ENCODE data around the gene DKKL1. TPM values are rescaled to one million over a fixed set of nuclear protein-coding genes. Genes with fewer than 3 reads are reported as not detected.

DKKL1 gene
- total RNA-seq, 1 donor from 2014 or later = 4.4 TPM

DNA sequence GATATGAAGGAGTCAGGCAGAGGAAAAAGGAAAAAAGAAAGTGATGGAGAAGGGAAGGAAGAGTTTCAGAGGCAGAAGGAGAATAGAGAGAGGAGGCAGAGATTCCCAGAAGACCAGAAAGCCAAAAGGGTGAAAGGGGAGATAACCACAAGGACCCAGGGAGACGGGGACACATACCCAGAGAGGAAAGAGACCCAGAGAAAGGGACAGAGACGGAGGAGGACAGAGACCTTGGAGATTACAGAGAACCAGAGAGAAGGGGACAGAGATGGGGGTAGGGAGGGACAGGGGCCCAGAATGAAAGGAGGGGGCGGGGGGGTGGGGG is 58.2 kb downstream of the DKKL1 start:
- no peaks in the 10 kb centered on the region for H3K36me3 Mint-ChIP-seq (ENCODE audit: unreplicated experiment)
- no peak overlapping the region for H3K4me3 Mint-ChIP-seq (ENCODE audit: unreplicated experiment)

GRCh38 chr19:49422407-49423070 is 58.9 kb downstream of the DKKL1 start:
- peaks cover 2% of the 10 kb centered on the region for H3K36me3 Mint-ChIP-seq (ENCODE audit: unreplicated experiment)
- TF ChIP-seq CTCF (IDR thresholded peaks at IDR 0.05) = peak; percentile 55
- DNase-seq (ENCODE audit: extremely low spot score, unreplicated experiment) = peak; percentile 84
- H3K27me3 Mint-ChIP-seq (ENCODE audit: unreplicated experiment) = peaks cover 89% of the 10 kb centered on the region
- H3K9me3 Mint-ChIP-seq (ENCODE audit: unreplicated experiment) = no peaks in the 10 kb centered on the region
- peak overlapping the region; percentile 64 for H3K4me3 Mint-ChIP-seq (ENCODE audit: unreplicated experiment)
- no peak overlapping the region for H3K27ac Mint-ChIP-seq (ENCODE audit: unreplicated experiment)
- peaks cover 24% of the 10 kb centered on the region for H3K4me1 Mint-ChIP-seq (ENCODE audit: unreplicated experiment)

More for the DNA sequence above, 58.2 kb downstream of the DKKL1 start:
- no peak for TF ChIP-seq CTCF (IDR thresholded peaks at IDR 0.05)
- Mint-ChIP-seq H3K27ac (ENCODE audit: unreplicated experiment) (no peak overlapping the region), H3K9me3 (ENCODE audit: unreplicated experiment) (no peaks in the 10 kb centered on the region), H3K27me3 (ENCODE audit: unreplicated experiment) (peaks cover 89% of the 10 kb centered on the region), H3K4me1 (ENCODE audit: unreplicated experiment) (peaks cover 24% of the 10 kb centered on the region)
- DNase-seq (ENCODE audit: extremely low spot score, unreplicated experiment) = no peak

- Mint-ChIP-seq H3K27me3 (ENCODE audit: unreplicated experiment) (peaks cover 89% of the 10 kb centered on the region), H3K27ac (ENCODE audit: unreplicated experiment) (no peak within 1 kb of the TSS)
Measured at GRCh38 chr19:49423071-49423984, 59.7 kb downstream of the DKKL1 start, which contains the start of gene PTH2. PTH2 (minus strand) TSS chr19:49423441; CDS start chr19:49423339, 102 bp downstream.

DNA sequence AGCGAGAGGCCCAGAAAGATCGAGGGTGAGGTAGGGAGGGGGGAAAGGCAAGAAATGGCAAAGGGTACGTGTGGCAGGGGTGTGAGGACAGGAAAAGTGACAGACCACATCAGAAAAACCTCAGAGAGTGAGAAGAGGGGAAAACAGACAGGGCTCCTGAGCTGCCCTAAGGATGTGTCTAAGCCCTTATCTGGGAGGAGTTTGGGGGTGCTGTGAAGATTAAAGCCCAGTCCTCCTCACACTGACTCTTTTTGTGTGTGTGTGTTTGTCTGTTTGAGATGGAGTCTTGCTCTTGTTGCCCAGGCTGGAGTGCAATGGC is 60.3 kb downstream of the DKKL1 start:
- DNase-seq (ENCODE audit: extremely low spot score, unreplicated experiment) = no peak
- no peaks in the 10 kb centered on the region for H3K9me3 Mint-ChIP-seq (ENCODE audit: unreplicated experiment)
- H3K36me3 Mint-ChIP-seq (ENCODE audit: unreplicated experiment) = peaks cover 2% of the 10 kb centered on the region
- H3K27me3 Mint-ChIP-seq (ENCODE audit: unreplicated experiment) = peaks cover 90% of the 10 kb centered on the region
- no peak for TF ChIP-seq CTCF (IDR thresholded peaks at IDR 0.05)
- H3K4me3 Mint-ChIP-seq (ENCODE audit: unreplicated experiment) = peak overlapping the region; percentile 17
- H3K4me1 Mint-ChIP-seq (ENCODE audit: unreplicated experiment) = peaks cover 34% of the 10 kb centered on the region
- H3K27ac Mint-ChIP-seq (ENCODE audit: unreplicated experiment) = no peak overlapping the region

More at GRCh38 chr19:49423071-49423984, 59.7 kb downstream of the DKKL1 start, which contains the start of gene PTH2:
- DNase-seq (ENCODE audit: extremely low spot score, unreplicated experiment) = peak; percentile 83
- Mint-ChIP-seq H3K9me3 (ENCODE audit: unreplicated experiment) (no peaks in the 10 kb centered on the region), H3K4me3 (ENCODE audit: unreplicated experiment) (peak within 1 kb of the TSS; percentile 64), H3K36me3 (ENCODE audit: unreplicated experiment) (peaks cover 2% of the 10 kb centered on the region), H3K4me1 (ENCODE audit: unreplicated experiment) (peaks cover 30% of the 10 kb centered on the region)
- no peak for TF ChIP-seq CTCF (IDR thresholded peaks at IDR 0.05)

Other genes starting within 250 kb of the DKKL1 start
- gene LIN7B, start 249.5 kb upstream of the DKKL1 start, total RNA-seq = 7.9 and 9.9 TPM in 2 replicates
- gene C19orf73, start 244.7 kb upstream of the DKKL1 start, total RNA-seq = 1.8 and 3.4 TPM in 2 replicates
- 6.6 and 9.5 TPM in 2 replicates for gene PPFIA3, start 244.3 kb upstream of the DKKL1 start, total RNA-seq
- not detected in 2 replicates for gene HRC, start 208.5 kb upstream of the DKKL1 start, total RNA-seq
- 28.5 and 28.7 TPM in 2 replicates for gene TRPM4, start 206.1 kb upstream of the DKKL1 start, total RNA-seq
- gene SLC6A16, start 38.7 kb upstream of the DKKL1 start, total RNA-seq = 5.3 and 6.0 TPM in 2 replicates
- not detected in 2 replicates for gene CD37, start 28.5 kb upstream of the DKKL1 start, total RNA-seq
- gene TEAD2, start 1.5 kb upstream of the DKKL1 start, total RNA-seq = 93.8 and 98.0 TPM in 2 replicates
- not detected in 2 replicates for gene KASH5, start 24.4 kb downstream of the DKKL1 start, total RNA-seq
- not detected in 2 replicates for gene PTH2, start 59.6 kb downstream of the DKKL1 start, total RNA-seq
- gene GFY, start 61.5 kb downstream of the DKKL1 start, total RNA-seq = not detected in 2 replicates
- gene SLC17A7, start 77.7 kb downstream of the DKKL1 start, total RNA-seq = 0.34 and 0.54 TPM in 2 replicates
- 80.2 and 84.5 TPM in 2 replicates for gene PIH1D1, start 87.9 kb downstream of the DKKL1 start, total RNA-seq
- 31.8 and 34.0 TPM in 2 replicates for gene ALDH16A1, start 89.3 kb downstream of the DKKL1 start, total RNA-seq
- gene FLT3LG, start 110.3 kb downstream of the DKKL1 start, total RNA-seq = 10.8 and 11.3 TPM in 2 replicates
- 2,592 and 2,617 TPM in 2 replicates for gene RPL13A, start 123.7 kb downstream of the DKKL1 start, total RNA-seq
- gene RPS11, start 132.6 kb downstream of the DKKL1 start, total RNA-seq = 1,892 and 1,912 TPM in 2 replicates
- 253 and 278 TPM in 2 replicates for gene FCGRT, start 148.8 kb downstream of the DKKL1 start, total RNA-seq
- gene RCN3, start 164.1 kb downstream of the DKKL1 start, total RNA-seq = 81.3 and 85.0 TPM in 2 replicates
- gene NOSIP, start 216.7 kb downstream of the DKKL1 start, total RNA-seq = 58.7 and 66.2 TPM in 2 replicates
- 0.32 and 0.52 TPM in 2 replicates for gene PRRG2, start 217.4 kb downstream of the DKKL1 start, total RNA-seq
- gene PRR12, start 227.3 kb downstream of the DKKL1 start, total RNA-seq = 31.6 and 32.9 TPM in 2 replicates